ENCODE data around the gene PRKAA1.
A peak's percentile ranks its signal among the peaks of the same experiment; 100 is the strongest.
"Not testable (repeated sequence)": the region's sequence is repeated elsewhere in the genome, so short reads cannot be mapped to it uniquely, and the experiment has no call there.

PRKAA1 gene

DNA sequence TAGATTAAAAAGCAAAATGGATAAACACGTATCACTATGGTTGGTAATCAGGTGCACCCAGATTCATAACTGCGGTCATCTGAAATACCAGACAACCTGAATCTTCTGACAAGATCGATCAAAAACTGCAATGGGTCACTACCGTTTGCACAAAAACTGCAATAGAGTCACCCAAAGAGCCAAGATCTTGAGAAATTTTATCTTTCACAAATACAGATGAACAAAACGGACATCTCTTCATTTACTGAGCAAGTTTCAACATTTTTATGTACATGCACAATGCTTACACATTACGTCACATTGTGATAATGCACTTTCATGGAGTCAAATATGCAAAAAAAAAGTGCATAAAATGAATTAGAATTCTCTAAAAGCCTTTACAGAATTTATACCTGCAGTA, 18.6 kb downstream of the PRKAA1 start:
- DNase-seq, result no peak

DNA sequence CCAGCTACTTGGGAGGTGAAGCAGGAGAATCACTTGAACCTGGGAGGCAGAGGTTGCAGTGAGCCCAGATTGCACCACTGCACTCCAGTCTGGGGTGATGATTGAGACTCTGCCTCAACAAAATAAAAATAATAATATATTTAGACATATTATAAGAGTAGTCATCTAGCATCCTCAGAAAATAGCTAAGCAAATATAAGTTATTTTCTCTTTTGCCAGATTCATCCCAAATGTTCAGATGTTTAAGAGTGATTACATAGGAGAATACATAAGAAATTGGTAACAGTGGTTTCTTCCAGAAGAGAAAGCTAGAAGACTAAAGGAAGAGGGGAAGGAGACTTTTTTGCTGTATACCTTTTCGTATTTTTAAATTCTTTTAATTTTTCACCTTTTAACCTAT, 20.0 kb downstream of the PRKAA1 start:
- DNase-seq, result no peak

DNA sequence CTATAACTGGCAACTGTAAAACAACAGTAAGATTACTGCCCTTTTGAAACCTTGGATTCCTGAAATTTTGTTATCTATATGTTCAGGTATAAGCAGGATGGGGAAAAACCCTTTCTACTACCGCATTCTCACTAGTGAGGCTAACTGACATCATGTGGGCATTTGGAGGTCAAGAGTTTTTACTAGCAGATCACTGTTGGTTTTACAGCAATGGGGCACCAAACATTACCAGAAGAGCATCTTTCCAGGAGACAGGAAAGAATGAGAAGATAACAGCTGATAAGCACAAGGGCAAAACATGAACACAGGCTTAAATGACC, 21.6 kb downstream of the PRKAA1 start:
- DNase-seq, result no peak

DNA sequence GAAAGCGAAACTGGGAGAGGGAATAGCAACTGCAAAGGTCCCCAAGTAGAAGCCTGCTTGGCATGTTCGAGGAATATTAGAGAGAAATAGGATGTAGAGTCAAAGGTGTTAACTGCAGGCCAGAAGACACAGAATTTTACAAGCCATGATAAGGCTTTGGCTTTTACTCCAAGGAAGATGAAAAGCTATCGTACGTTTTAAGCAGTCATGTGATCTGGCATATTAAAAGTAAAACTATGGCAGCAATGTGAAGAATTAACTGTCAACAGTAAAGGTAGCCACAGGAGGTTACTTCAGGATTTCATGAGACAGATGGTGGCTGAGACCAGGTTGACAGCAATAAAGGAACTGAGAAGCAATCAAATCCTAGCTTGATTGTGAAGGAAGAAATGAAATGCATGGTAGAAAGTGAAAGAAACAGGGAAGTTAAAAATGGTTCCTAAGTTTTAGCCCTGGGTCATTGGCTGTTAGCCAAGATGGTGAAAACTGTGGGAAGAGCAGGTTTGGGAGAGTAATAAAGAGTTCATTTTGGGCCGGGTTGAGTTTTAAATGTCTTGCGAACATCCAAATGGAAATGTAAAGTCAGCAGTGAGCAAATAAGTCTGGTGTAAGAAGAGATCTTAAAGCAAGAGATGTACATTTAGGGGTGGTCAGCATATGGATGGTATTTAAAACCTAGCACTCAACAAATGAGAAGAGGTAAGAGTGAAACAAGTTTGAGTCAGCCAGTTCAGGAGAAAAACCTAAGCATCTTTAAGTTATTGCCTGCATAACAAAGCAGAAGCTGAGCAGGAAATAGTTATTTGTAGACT, 22.1 kb downstream of the PRKAA1 start:
- DNase-seq, result no peak

DNA sequence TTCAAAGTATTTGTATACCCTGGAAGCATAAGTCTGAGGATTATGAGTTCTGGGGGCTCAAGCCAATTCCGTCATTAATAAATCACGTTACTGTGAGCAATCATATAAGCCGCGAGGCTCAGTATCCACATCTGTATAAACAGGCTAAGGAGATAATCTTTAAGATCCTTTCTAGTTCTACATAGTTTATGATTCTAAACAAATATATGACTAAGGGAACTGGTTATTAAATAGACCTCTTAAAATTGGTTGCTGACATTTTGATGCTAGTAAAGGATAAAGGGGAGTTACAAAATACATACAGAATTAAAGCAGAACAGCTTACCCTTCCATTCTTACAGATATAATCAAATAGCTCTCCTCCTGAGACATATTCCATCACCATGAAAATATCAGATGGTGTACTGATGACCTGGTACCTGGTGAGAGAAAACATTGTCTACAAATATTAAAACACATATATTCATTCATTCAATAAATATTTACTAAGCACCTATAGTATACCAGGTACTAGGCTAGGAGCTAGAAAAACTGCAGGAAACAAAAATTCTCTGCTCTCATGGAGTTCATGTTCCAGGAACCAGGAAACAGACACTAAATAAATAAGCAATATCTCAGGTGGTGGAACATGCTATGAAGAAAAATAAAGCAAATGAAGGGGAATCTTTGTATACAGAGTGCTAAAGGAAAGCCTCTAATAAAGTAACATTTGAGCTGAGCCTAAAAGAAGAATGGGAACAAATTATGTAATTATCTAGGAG, 22.9 kb downstream of the PRKAA1 start:
- DNase-seq, result no peak

DNA sequence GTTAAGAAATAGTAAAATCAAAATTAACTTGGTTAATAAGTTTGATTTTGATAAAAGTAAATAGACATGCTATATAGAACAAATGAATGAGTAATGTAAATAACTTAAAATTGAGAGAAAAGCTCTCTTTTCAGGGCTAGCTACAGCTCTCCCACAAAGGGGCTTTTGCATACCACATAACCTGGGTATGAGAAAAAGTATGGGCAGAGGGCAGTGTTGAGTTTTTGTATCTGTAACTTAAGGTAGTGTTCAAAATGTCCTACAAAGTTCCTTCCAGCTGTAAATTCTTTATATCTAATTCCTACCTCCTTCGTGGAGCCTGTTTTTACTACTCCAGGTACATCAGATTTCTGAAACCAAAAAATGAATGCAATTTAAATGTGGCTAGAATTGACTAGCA, 23.6 kb downstream of the PRKAA1 start:
- peak; percentile 31 for DNase-seq

DNA sequence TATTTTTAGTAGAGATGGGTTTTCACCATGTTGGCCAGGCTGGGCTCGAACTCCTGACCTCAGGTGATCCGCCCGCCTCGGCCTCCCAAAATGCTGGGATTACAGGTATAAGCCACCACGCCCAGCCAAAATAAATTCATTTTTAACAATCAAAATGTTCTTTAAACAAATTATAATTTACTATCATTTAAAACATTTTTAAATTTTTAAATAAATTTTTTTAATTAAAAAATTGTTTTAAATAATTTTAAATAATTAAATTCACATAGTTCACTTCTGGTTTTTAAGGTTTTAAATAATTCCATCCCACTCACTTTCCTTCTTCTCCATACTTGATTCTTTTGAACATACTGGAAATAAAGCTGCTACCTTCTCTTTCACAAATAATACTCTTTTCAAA, 27.4 kb downstream of the PRKAA1 start:
- no peak for DNase-seq

DNA sequence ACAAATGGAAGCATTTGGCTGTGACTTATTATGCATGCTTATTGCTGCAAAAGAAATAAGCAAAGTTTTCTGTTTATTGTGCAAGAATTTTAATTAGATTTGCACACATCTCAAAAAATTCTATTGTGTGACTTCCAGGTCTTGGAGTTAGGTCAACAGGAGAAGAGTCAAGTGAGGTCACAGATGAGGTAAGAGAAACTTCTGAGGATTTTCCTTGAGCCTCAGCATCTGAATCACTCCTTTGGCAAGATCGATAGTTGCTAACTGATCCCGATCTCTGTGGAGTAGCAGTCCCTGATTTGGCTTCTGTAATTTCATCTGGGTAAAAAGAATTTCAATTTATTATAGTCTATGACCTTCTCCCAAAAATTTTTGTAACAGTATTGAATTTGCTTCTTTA, 35.5 kb downstream of the PRKAA1 start:
- DNase-seq, result no peak

DNA sequence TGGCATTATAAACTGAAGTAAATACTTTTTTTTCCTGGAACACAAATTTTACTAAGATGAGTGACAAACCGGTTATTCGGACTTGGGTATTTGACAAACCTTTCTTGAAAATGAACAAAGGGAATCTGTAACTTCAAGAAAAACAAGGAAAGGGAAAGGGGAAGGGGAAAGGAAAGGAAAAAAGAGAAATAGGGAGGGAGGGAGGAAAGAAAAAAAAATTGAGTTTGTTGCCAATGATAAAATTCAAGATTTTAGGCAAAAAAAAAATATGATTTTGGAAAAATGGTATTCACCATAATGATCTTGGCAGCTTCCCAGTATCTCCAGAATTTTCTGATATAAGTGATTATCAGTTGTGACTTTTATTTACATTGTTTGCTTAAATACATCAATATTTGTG, 40.8 kb downstream of the PRKAA1 start:
- no peak for DNase-seq

DNA sequence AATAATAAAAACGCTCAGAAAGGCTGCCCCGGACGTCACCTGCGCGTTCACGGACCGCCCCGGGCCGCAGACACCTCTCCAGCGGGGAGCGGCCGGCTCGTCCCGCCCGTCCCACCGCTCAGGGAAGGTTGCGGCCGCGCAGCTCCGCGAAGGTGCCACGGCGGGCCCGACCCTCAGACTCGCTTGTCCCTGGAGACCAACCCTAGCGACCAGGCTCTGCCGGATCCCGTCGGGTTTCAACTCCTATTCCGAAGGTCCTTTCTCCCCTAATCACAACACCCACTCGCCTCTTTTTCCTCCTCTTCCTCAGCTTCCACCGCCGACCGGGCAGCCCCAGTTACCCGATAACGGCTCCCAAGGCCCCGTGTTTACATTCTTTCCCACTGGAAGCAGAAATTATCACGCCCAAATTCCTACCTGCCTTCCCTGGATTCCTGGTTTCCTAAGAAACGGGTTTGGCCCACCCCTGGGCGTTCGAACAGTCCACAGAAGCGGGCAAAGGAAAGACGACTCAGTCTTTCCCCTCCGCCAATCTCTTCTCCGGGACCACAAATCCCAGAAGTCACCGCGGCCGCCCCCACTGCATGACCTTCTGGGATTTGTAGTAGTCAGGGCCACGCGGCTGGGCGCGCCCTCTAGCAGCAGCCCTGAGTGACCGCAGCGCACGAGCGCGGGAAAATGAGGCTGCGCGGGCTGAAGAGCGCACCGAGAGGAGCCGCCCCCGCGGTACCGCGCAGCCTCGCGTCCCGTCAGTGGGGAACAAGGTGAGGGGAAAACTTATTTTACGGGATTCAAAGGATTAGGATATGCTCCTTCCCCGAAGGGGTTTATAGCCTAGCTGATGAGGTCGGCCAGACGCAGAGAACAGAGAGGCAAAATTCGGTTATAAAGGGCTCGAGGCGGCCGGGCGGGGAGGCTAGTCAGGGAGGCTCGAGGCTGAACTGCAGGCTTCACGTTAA, 42.5 kb downstream of the PRKAA1 start, which contains the start of gene TTC33:
Gene TTC33 (minus strand): TSS at position 555 of the 959 bp plus-strand sequence. CDS start 8,943 bp downstream, outside the sequence.
- DNase-seq, result peak; percentile 96

DNA sequence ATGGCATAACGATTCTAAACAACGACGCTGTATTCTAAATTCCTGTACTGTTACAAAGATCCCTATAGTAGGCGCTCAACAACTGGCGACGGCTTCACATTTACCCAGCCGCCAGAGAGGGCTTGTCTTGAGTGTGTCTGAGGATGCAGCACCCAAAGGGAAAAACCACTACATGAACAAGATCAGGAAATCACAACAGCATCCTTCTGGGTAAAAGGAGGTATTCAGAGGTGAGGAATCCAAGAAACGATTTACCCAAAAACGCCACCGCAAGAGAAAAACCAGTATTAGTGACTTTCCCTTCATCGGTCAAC, 43.1 kb downstream of the PRKAA1 start:
- peak; percentile 88 for DNase-seq

DNA sequence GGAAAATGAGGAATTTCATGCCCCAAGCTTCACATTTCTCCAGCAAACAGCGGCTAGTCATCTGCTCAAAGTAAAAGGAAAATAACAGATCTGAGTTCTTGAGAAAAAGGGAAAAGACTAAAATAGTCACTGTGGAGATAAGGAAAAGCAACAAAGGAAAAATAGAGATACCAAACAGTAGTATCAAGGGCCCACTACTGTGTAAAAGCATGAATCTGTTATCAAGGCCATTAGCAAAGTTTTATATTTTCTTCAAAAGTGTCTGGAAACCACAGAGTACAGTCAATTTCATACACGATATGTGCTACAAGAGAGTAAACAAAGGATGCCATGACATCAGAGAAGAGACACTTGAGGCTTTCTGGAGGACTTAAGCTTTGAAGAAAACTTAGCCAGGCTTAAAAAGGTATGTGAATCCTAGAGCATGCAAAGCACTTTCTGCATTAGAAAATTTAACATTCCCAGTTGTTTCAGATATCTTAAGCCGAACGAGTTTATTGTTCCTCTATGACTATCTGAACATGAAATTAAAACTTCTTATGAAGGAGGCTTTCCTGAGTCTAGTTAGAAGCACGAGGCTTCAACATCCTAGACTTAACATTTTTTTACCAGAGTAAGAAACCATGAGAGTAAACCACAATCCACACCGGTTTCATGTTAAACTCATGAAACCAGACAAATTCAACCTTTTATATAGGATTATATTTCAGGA, 43.6 kb downstream of the PRKAA1 start:
- peak; percentile 69 for DNase-seq

DNA sequence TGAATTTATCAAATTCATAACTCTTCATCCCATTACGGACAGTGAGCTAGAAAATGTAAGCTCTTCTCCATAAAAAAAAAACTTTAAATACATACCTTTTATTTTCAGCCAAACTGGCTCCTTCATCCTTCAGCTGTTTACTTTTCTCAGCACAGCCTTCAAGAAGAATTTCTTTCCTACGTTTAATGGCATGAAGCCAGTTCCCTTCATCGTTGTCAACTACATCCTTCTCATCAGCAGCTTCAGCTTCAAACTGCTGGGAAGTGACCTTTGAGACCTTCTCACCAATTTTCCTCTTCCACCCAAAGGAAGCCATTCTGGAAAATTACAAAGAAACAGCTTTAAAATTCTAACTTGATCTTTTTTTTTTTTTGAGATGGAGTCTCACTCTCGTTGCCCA, 51.5 kb downstream of the PRKAA1 start:
- DNase-seq, result no peak

DNA sequence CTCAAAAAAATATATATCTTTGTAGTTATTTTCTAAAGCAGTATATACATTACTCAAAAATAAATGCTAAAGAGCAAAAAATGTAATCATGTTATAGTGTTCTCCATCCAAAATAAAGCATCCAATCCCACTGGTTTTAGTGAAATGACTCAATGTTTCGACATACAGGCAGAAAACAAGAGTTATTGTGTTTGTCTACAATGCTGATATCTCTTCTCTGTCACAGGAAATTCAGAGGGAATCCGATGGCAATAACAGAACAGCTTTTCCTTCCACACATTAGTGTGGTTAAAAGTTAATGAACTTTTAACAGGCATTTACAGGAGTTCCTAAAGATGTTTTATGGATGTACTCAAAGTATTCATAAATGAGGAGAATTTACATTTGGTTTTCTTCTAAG, 54.4 kb downstream of the PRKAA1 start:
- DNase-seq, result no peak

DNA sequence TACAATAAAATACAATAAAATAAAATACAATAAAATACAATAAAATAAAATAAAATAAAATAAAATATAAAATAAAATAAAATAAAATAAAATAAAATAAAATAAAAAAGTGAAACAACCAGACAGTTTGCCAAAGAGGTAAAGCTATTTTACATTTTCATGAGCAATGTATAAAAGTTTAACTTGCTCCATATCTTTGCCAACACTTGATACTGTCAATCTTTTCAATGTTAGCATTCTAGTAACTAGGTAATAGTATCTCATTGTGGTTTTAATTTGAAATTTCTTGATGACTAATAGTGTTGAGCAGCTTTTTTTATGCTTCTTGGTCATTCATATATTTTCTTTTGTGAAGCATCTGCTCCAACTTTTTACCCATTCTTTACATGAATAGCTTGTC, 59.7 kb downstream of the PRKAA1 start:
- DNase-seq, result no peak

DNA sequence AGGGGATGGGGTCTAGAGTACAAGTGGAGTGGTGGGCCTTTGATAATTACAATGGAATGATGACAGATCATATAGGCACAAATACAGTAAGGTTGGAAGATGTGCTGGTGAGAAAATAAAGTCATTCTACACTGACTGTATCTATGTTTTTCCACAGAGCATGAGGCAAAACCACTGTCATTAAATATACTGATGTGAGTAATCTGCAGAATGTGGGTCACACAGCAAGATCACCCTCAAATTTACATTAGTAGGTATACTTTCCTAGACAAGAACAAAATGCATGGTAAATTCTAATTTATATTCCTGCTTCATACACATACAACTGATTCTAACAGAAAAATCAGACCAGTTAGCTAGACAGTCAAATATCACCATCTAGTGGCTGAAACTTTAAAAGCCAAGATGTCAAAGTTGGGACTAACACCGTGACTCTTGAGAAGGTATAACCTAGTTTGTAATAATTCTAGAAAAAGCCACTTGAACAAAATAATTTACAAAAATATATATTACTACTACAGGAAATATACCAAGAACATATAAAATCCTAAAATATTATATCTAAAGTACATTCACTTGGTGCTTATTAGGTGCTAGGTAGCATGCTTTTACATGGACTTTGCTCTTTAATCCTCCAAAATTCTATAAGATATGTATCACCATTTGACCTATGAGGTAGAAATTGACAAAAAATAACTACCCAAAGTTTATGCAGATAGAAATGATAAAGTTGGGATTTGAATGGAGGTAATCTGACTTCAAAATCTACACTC, 61.9 kb downstream of the PRKAA1 start:
- DNase-seq, result peak; percentile 78

DNA sequence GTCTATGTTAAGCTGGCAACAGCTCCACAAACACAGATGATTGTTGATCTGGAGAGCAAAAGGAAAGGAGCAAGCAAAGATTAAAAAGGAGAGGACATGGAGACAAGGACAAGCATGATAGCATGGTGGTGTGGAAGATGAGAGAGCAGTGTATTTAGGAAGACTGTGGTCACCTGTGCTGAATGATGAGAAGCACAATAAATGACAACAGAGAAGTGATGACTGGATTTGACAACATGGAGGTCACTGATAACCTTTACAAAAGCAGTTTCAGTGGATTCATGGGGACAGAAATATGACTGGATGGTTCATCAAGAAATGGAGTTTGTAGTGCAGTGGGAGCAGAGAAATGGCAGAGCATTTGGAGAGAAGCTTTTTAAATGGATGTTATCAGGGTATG, 62.6 kb downstream of the PRKAA1 start:
- DNase-seq, result no peak

DNA sequence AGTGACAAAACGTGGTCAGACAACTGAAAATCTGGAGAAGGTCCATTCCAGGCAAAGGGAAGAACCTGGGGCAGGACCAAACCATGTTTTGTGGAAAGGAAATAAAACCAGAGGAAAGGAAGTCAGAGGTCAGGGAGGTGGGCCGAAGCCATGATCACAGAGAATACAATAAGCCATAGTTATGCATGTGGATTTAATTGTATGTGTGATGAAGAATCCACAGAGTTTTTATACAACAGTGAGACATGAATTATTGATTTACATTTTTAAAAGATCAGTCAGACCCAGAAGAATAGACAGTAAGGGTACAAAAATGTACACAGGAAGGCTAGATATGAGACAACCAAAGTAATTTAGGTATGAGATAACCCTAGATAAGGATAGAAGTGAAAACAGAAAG, 63.2 kb downstream of the PRKAA1 start:
- no peak for DNase-seq

DNA sequence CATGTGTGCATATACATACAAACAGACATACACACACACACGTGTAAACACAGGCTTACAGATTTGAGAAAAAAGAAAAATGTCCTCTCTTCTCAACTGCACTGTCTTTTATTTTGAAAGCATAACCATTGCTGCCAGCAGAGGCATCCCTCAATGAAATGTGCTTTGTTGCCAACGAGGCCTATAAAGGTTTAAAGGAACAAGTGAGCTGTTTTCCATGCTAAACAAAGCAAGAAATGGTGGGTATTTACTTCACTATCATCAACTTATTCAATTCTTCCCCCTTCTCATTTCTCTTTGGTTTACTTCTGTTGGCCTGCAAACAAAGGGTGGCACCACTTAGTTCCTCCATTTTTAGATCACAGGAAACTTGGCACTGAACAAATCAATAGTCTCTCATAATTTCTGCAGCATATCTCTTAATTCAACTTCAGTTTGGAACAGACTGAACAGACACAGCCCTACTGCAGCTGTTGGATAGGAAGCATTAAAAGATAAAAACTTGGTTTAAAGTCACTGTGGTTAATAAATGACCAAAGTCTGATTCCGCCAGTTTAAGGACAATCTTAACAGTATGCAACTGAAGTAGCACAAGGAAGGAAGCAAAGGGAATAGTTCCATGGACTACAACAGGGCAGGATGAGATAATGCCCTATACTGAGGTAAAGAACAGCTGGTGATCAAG, 64.2 kb downstream of the PRKAA1 start:
- no peak for DNase-seq

DNA sequence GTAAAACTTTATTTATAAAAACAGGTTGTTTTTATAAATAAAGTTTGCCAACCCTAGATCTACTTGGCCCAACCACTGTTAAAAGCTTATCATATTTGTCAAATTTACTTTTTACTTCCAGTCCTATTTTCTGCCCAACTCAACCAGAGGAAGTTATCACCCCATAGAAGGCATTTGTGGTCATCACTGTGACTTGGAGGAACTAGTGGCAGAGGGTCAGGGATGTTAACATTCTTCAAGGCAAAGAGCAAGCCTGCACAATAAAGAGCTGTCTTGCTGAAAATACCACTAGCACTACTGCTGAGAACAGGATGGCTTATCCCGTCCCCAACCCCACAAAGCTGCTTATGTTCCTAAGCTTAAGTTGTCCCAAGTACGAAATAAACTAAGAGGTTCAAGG, 64.7 kb downstream of the PRKAA1 start:
- DNase-seq, result peak; percentile 15

DNA sequence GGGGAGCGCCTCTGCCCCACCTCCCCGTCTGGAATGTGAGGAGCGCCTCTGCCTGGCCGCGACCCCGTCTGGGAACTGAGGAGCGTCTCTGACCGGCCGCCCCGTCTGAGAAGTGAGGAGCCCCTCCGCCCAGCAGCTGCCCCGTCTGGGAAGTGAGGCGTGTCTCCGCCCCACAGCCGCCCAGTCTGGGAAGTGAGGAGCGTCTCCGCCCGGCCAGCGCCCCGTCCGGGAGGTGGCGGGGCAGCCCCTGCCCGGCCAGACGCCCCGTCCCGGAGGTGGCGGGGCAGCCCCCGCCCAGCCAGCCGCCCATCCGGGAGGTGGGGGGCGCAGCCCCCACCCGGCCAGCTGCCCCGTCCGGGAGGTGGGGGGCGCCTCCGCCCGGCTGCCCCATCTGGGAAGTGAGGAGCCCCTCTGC, 75.7 kb downstream of the PRKAA1 start:
- not testable (repeated sequence) for DNase-seq

Data from OCI-M1 (cell line).